Kidney epithelial cell (primary cell): ENCODE measurements around the gene AGPAT4. TPM values are rescaled to one million over a fixed set of nuclear protein-coding genes. Genes with fewer than 3 reads are reported as not detected.
"Not testable (repeated sequence)": the region's sequence is repeated elsewhere in the genome, so short reads cannot be mapped to it uniquely, and the experiment has no call there.

Experiments
- DNase-seq: peaks from one replicate; pipeline ENCODE4 v3.0.0-alpha.2; 2010; ENCODE audit warnings: low read depth
- H3K27me3 ChIP-seq: 2 replicates; pipeline ENCODE4 v1.6.0; 2011; ENCODE audit warnings: low read length; ENCODE audit not compliant: control insufficient read depth, insufficient read depth
- H3K36me3 ChIP-seq: 2 replicates; pipeline ENCODE4 v1.5.1; 2011; ENCODE audit warnings: low read length; ENCODE audit not compliant: control insufficient read depth, insufficient read depth
- H3K4me3 ChIP-seq: 2 replicates; pipeline ENCODE4 v1.5.1; 2011; ENCODE audit warnings: low read depth, mild to moderate bottlenecking, control low read depth, low read length
- total RNA-seq: library from RNA; depleted of rRNA; stranded (reverse); fragments of >200 nt; gene quantifications from 2 replicates; pipeline ENCODE4 v1.2.3, GENCODE V29; 2015
- TF ChIP-seq, protein P1 (sequence below): IDR thresholded peaks from 2 replicates; pipeline ENCODE4 v1.5.1; 2011; ENCODE audit warnings: mild to moderate bottlenecking, moderate library complexity, low read length, control low read depth, inconsistent platforms; ENCODE audit not compliant: insufficient read depth, poor library complexity, severe bottlenecking

AGPAT4 gene
- total RNA-seq, 1 donor from 2014 or later: 9.6 TPM

- no peak for DNase-seq
- Histone ChIP-seq H3K36me3 (no peaks in the 10 kb centered on the region), H3K4me3 (no peak overlapping the region), H3K27me3 (no peaks in the 10 kb centered on the region)
- TF ChIP-seq, protein P1, sequence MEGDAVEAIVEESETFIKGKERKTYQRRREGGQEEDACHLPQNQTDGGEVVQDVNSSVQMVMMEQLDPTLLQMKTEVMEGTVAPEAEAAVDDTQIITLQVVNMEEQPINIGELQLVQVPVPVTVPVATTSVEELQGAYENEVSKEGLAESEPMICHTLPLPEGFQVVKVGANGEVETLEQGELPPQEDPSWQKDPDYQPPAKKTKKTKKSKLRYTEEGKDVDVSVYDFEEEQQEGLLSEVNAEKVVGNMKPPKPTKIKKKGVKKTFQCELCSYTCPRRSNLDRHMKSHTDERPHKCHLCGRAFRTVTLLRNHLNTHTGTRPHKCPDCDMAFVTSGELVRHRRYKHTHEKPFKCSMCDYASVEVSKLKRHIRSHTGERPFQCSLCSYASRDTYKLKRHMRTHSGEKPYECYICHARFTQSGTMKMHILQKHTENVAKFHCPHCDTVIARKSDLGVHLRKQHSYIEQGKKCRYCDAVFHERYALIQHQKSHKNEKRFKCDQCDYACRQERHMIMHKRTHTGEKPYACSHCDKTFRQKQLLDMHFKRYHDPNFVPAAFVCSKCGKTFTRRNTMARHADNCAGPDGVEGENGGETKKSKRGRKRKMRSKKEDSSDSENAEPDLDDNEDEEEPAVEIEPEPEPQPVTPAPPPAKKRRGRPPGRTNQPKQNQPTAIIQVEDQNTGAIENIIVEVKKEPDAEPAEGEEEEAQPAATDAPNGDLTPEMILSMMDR: no peak
Observed at GRCh38 chr6:161127071-161127740, 146.7 kb downstream of the AGPAT4 start.

- no peaks in the 10 kb centered on the region for H3K27me3 ChIP-seq
- no peaks in the 10 kb centered on the region for H3K36me3 ChIP-seq
- TF ChIP-seq, protein P1: no peak
- no peak for DNase-seq
- no peak overlapping the region for H3K4me3 ChIP-seq
Observed at GRCh38 chr6:161125591-161125990, 148.3 kb downstream of the AGPAT4 start.

DNA sequence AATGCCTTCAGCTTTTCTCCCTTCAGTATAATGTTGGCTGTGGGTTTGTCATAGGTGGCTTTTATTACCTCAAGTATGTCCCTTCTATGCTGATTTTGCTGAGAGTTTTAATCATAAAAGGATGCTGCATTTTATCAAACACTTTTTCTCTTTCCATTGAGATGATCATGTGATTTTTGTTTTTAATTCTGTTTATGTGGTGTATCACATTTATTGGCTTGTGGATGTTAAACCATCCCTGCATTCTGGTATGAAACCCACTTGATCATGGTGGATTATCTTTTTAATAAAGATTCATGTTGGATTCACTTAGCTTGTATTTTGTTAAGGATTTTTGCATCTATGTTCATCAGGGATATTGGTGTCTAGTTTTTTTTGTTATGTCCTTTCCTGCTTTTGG, 150.5 kb downstream of the AGPAT4 start:
- not testable (repeated sequence) for DNase-seq, H3K4me3 ChIP-seq, H3K36me3 ChIP-seq, H3K27me3 ChIP-seq

DNA sequence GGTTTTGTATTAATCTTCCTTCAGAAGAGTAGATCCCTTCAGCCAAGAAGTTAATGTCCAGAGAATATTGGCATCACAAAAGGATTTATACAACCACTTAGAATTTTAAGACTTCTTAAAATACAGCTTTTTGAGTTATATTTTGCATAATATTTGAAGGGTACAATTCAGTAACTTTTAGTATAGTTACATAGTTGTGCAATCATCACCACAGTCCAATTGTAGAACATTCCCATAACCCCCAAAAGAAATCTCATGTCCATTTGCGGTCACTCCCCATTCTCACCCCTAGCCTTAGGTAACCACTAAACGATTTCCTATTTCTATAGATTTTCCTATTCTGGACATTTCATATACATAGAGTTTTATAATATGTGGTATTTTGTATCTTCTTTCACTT, 155.9 kb downstream of the AGPAT4 start:
- TF ChIP-seq, protein P1: no peak
- H3K27me3 ChIP-seq: no peaks in the 10 kb centered on the region
- no peaks in the 10 kb centered on the region for H3K36me3 ChIP-seq
- H3K4me3 ChIP-seq: no peak overlapping the region
- no peak for DNase-seq

DNA sequence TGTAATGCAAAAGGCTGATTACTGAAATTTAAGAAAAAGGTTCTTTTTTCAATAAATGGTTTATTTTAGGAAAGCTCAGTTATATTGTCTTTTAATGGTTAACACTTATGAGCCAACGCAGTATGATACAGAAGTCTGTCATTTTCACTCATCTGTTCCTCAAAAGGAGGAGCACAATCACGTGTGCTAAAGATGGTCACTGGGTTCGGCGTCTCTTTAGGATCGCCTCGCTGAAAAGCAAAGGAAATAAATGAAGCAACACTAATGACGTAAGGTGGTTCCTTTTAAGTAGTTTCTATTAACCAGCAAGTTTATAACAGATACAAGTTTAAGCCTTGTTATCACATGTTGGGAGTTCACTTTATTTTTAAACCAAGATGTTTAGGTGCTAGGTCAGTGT, 156.6 kb downstream of the AGPAT4 start:
- Histone ChIP-seq H3K27me3 (no peaks in the 10 kb centered on the region), H3K4me3 (no peak overlapping the region), H3K36me3 (no peaks in the 10 kb centered on the region)
- DNase-seq: no peak
- TF ChIP-seq, protein P1: no peak

DNA sequence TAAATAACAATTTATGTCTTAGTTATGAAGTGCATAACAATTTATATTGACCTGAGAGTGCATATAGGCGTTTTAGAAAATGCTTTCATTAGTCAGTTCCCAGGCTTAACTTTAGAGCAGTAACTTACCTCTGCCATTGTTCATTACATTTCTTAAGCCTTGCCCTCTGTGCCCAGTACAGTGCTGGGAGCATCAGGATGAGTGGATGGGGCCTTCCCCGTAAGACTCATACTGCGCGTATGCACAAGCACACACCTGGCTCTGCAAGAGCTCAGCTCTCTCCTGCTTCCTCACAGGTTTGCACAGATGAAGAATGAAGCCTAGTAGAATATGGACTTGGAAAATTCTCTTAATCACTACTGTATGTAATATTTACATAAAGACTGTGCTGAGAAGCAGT, 157.3 kb downstream of the AGPAT4 start:
- TF ChIP-seq, protein P1: no peak
- peaks cover 1% of the 10 kb centered on the region for H3K36me3 ChIP-seq
- DNase-seq: no peak
- H3K4me3 ChIP-seq: no peak overlapping the region
- no peaks in the 10 kb centered on the region for H3K27me3 ChIP-seq
